Esophagus squamous epithelium (tissue), 4 donors: ENCODE measurements around the gene LPIN2.

ENCODE experiments used
- CTCF ChIP-seq, 6 experiments: fragments of 450-650 bp in 4 of 6; fragments of 200-600 bp in 2 of 6; sonication (generic) in 2 of 6; IDR thresholded peaks; one replicate each; pipeline ENCODE4 v1.5.1; 2016 to 2019; ENCODE audit warnings: antibody characterized with exemption in 6 of 6, mild to moderate bottlenecking in 4 of 6, moderate library complexity in 4 of 6
- POLR2A ChIP-seq, 4 donors: fragments of 450-650 bp; IDR thresholded peaks; one replicate each; pipeline ENCODE4 v1.6.1; 2017; ENCODE audit warnings: antibody characterized with exemption in 4 of 4, mild to moderate bottlenecking in 4 of 4, moderate library complexity in 3 of 4

- TF ChIP-seq CTCF (IDR thresholded peaks at IDR 0.05) (no peak), POLR2A (IDR thresholded peaks at IDR 0.05) (peak in 1 of 4 donors; percentile 36)
These were observed 45.6 kb upstream of the LPIN2 start for GRCh38 chr18:3058328-3059191.
